Uterus (tissue), 4 donors: ENCODE data around the gene ANXA2R. TPM values are rescaled to one million over a fixed set of nuclear protein-coding genes. Genes with fewer than 3 reads are reported as not detected.

Experiments used
- DNase-seq, 2 donors: peaks; one replicate each; pipeline ENCODE4 v3.0.0-alpha.2; 2019 to 2020
- H3K27ac ChIP-seq, 2 donors: fragments of 200-600 bp; sonication (generic); 1 replicate in 1 of 2; 2 replicates in 1 of 2; pipeline ENCODE4 v1.5.1; 2016 to 2018
- H3K27me3 ChIP-seq, 2 donors: fragments of 200-600 bp; sonication (generic); one replicate each; pipeline ENCODE4 v1.5.1; 2018 to 2019; ENCODE audit warnings: control low read depth in 1 of 2
- H3K36me3 ChIP-seq, 2 donors: fragments of 200-600 bp; sonication (generic); one replicate each; pipeline ENCODE4 v1.5.1; 2019; ENCODE audit warnings: control low read depth in 1 of 2
- H3K4me1 ChIP-seq, 2 donors: fragments of 200-600 bp; sonication (generic); one replicate each; pipeline ENCODE4 v1.5.1; 2018 to 2019; ENCODE audit warnings: control low read depth in 1 of 2
- H3K4me3 ChIP-seq, 2 donors: fragments of 200-600 bp; sonication (generic); 1 replicate in 1 of 2; 2 replicates in 1 of 2; pipeline ENCODE4 v1.5.1; 2018 to 2019; ENCODE audit warnings: mild to moderate bottlenecking in 1 of 2
- H3K9me3 ChIP-seq, 2 donors: fragments of 200-600 bp; sonication (generic); one replicate each; pipeline ENCODE4 v1.5.1; 2019; ENCODE audit warnings: control low read depth in 1 of 2
- CTCF ChIP-seq, 4 experiments: fragments of 200-600 bp in 2 of 4; fragments of 450-650 bp in 2 of 4; sonication (generic) in 2 of 4; IDR thresholded peaks; one replicate each; pipeline ENCODE4 v1.5.1; 2016 to 2019; ENCODE audit warnings: antibody characterized with exemption in 4 of 4, mild to moderate bottlenecking in 2 of 4, moderate library complexity in 1 of 4
- POLR2A ChIP-seq, 2 donors: fragments of 450-650 bp; IDR thresholded peaks; one replicate each; pipeline ENCODE4 v1.6.1; 2016; ENCODE audit warnings: antibody characterized with exemption in 2 of 2, mild to moderate bottlenecking in 1 of 2, moderate library complexity in 1 of 2
- intact Hi-C: fragments of 100-400 bp; cut with DNase I; formaldehyde crosslinking; loops from one replicate; pipeline ENCODE4 v1.15.1; 2023; ENCODE audit warnings: low total_unique reads
- total RNA-seq, 4 donors: library from RNA; depleted of rRNA in 3 of 4; stranded (reverse); fragments of >200 nt in 3 of 4; gene quantifications; one replicate each; pipeline versions ENCODE4 v1.1.0 to v1.2.4, GENCODE V29; 2014 to 2023
- donor health status: DM: yes; HTN: yes; CAD: no.

Gene ANXA2R
- total RNA-seq, 4 donors from 2014 or later: 2.4 to 62.8 (median 8.5) TPM

GRCh38 chr5:43046474-43046873, 6.4 kb upstream of the ANXA2R start:
- H3K36me3 ChIP-seq: no peaks in the 10 kb centered on the region
- no peaks in the 10 kb centered on the region for H3K4me1 ChIP-seq
- no peak for TF ChIP-seq CTCF (IDR thresholded peaks at IDR 0.05)
- no peak for TF ChIP-seq POLR2A (IDR thresholded peaks at IDR 0.05)
- no peaks in the 10 kb centered on the region for H3K27me3 ChIP-seq
- H3K4me3 ChIP-seq: no peak overlapping the region
- no peaks in the 10 kb centered on the region for H3K9me3 ChIP-seq
- no peak overlapping the region for H3K27ac ChIP-seq
- no peak for DNase-seq
- intact Hi-C loops: no loop called here

- DNase-seq: no peak
- TF ChIP-seq POLR2A (IDR thresholded peaks at IDR 0.05): no peak
- TF ChIP-seq CTCF (IDR thresholded peaks at IDR 0.05): no peak
- Histone ChIP-seq H3K27ac (no peak overlapping the region), H3K9me3 (no peaks in the 10 kb centered on the region), H3K36me3 (no peaks in the 10 kb centered on the region), H3K27me3 (no peaks in the 10 kb centered on the region), H3K4me3 (no peak overlapping the region), H3K4me1 (no peaks in the 10 kb centered on the region)
- intact Hi-C loops: no loop called here
Observed at GRCh38 chr5:43045236-43045635, 5.1 kb upstream of the ANXA2R start.

GRCh38 chr5:43044181-43044914, 4.2 kb upstream of the ANXA2R start:
- peak in 1 of 2 donors; percentile 52 for DNase-seq
- Histone ChIP-seq H3K27me3 (no peaks in the 10 kb centered on the region), H3K4me1 (no peaks in the 10 kb centered on the region), H3K27ac (peak overlapping the region in 1 of 2 donors; percentile 63), H3K4me3 (no peak overlapping the region), H3K9me3 (no peaks in the 10 kb centered on the region), H3K36me3 (no peaks in the 10 kb centered on the region)
- TF ChIP-seq POLR2A (IDR thresholded peaks at IDR 0.05): no peak
- no peak for TF ChIP-seq CTCF (IDR thresholded peaks at IDR 0.05)
- intact Hi-C loops: no loop called here

- intact Hi-C loops: no loop called here
- Histone ChIP-seq H3K27me3 (peaks cover 0 to 7% of the 10 kb centered on the region in 2 donors), H3K4me3 (peak overlapping the region; percentile 60 to 68), H3K36me3 (no peaks in the 10 kb centered on the region), H3K9me3 (no peaks in the 10 kb centered on the region), H3K27ac (peak overlapping the region; percentile 90 to 91), H3K4me1 (no peaks in the 10 kb centered on the region)
- TF ChIP-seq POLR2A (IDR thresholded peaks at IDR 0.05) (no peak), CTCF (IDR thresholded peaks at IDR 0.05) (no peak)
- DNase-seq: no peak
Observed at GRCh38 chr5:43043400-43043756, 3.3 kb upstream of the ANXA2R start.

GRCh38 chr5:43042626-43043399, 2.7 kb upstream of the ANXA2R start:
- TF ChIP-seq POLR2A (IDR thresholded peaks at IDR 0.05): peak in 1 of 2 donors; percentile 29
- peak in 1 of 4 experiments; percentile 7 for TF ChIP-seq CTCF (IDR thresholded peaks at IDR 0.05)
- Histone ChIP-seq H3K4me3 (peak overlapping the region; percentile 60 to 68), H3K4me1 (no peaks in the 10 kb centered on the region), H3K27me3 (peaks cover 0 to 11% of the 10 kb centered on the region in 2 donors), H3K27ac (peak overlapping the region; percentile 90 to 91), H3K9me3 (no peaks in the 10 kb centered on the region), H3K36me3 (no peaks in the 10 kb centered on the region)
- intact Hi-C loops: no loop called here
- peak; percentile 66 to 70 for DNase-seq
